ENCODE measurements around the gene MARS1.

The MARS1 gene

DNA sequence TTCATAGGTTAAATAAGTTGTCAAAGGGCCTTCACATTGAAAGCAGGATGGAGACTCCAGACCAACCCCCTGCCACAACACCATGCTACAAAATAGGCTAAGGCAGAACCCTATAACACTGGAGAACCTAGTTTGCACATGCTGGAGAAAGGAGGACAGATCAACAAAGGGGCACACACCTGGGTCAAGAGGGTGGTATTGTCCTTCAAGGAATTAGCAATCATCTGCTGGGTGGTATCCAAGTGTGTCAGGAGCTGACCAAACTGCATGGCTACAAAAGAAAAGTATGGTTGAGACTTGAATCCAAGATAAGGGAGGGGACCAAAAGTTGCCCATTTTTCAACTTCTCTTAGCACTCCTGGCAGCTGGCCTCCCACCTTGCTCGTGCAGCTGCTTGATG lies 44.0 kb downstream of the MARS1 start:
- DNase-seq, result no peak

DNA sequence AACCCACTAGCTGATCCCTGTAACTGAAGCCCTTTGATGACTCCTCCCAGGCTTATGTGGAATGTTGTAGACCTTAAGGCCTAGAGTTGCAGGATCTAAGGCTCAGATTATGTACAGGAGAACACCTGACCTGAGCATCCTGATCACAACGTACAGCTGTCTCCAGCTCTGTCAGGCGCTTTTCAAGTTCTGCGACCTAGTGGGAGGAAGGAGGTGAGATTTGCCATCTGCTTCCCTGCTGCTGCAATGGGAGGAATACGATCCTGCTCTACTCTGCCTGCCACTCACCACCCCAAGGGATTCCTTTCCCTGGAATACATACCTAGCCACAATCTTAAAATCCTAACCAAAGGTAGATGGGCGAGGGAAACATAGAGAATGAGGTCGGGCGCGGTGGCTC lies 45.2 kb downstream of the MARS1 start:
- DNase-seq, result no peak

DNA sequence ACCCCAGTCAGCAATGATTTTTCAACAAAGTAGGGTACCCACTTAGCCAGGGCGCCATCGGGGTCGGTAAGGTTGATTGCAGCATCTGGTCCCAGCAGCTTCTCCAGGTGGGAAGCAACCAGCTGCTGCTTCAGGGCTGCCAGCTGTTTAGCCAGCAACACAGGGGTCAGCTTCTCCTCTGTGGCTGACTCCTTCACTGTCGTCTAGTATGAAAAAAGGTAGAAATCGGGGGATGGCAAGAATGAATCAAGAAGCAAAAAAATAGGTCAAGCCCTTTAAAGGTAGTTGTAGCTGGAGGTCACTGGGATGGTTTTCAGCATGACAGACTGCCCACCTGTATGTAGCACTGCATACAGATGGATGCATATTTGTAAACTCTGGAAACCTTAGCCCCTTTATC lies 46.4 kb downstream of the MARS1 start:
- DNase-seq, result no peak

DNA sequence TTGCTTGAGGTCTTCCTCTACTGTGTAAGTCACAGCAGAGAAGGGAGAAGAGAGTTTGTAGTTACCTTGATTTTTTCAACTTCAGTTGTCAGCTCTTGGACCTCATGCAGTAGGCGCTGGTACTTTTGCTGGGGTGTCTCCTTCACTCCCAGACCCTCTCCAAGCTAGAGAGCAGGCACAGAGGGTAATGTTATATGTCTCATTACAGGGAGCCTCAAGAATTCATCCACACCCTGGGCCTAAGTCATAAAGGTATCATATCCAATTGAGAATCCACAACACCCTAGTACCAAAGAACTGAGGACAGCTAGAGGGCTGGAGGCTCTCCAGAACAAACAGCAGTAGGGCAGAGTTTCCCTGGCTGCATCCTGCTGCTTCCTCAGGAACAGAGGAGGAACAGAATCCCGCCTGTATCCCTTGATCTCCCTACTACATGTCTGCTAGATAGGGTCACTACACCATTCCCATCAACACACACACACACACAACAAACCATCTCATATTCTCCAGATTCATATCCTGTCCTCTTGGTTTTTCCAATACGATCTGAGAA lies 47.2 kb downstream of the MARS1 start:
- no peak for DNase-seq

DNA sequence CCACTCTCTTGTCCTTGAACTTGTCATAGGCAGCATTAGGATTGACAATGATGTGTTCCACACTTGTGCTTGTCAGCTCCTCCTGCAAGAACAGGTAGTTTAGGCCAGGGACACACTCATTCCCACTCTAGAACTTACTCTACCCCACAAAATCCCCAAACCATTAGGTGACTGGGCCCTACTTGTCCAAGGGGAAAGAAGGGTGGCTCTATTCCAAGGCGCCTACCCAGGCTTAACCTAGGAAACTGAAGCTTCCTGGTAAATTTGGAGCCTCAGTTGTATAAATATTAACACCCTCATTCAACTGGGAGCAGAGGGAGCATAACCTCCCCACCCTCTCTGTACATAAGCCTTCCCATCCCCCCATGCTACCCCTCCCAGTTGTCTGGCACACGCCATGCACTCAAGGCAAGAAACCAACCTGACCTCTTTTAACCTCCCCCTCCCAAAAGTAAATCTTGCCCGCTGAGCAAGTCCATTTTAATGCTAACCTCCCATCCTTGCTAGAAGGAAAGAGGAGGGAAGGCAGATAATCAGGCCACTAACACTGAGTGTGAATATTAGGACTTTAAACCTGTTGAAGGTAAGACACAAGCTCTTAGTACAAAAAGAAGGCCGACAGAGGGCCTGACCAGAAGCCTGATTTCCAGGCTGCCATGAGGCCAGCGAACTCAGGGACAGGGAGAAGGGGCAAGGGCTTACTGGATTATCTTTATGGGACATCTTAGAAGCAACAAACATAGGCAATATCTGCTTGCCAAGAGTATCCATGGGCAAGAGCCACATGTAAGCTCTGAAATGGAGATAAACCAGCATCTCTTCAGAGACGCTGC lies 48.1 kb downstream of the MARS1 start:
- no peak for DNase-seq

- no peak for DNase-seq
Observed at GRCh38 chr12:57536597-57536942, 48.7 kb downstream of the MARS1 start.

DNA sequence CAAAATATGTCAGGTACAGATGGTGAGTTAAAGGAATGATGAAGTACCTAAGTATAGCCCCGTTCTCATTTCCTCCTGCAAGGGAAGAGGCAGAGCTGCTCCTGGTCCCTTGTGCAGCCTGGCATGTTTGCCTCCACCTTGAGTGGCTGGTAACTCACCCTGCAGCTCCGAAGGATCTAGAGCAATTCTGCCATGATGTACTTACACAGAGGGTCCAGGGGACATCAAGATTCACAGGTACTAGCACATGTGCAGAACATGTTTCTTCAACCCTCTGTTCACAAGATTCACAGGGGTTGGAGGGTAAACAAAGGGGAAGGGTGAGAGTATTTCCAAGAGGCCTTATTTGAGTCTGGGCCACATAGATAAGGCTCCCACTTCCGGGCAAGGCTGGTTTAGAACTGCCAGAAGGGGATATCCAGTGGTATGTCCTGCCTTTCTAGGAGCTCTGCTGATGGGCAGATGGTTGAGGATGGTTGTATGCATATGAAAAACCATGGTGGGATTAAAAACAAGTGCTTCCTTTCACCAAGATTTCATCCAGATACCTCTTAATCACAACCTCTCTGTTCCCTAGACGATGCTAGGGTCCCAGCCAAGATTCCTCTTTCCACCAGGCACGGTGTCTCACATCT lies 51.4 kb downstream of the MARS1 start:
- DNase-seq, result no peak

GRCh38 chr12:57541001-57541400 lies 53.1 kb downstream of the MARS1 start:
- no peak for DNase-seq

GRCh38 chr12:57541717-57542116 lies 53.8 kb downstream of the MARS1 start:
- DNase-seq, result no peak

DNA sequence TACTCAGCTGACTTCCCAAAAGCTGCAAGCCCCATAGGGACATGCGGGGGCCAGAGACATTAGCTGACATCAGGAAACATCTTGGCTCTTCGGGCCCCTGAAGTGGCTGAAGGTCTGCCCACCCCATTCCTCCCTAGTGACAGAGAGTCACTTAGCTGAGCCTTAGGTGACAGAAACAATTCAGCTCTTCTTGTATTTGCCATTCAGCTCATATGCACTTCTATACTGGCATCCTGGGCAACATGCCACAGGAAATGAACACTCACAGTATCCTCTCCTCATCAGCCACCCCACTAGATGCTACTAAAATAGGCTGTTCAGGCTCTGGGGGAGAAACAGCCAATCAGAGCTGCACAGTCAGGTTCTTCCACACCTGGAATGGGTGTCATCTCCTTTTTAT lies 55.7 kb downstream of the MARS1 start:
- DNase-seq, result no peak

DNA sequence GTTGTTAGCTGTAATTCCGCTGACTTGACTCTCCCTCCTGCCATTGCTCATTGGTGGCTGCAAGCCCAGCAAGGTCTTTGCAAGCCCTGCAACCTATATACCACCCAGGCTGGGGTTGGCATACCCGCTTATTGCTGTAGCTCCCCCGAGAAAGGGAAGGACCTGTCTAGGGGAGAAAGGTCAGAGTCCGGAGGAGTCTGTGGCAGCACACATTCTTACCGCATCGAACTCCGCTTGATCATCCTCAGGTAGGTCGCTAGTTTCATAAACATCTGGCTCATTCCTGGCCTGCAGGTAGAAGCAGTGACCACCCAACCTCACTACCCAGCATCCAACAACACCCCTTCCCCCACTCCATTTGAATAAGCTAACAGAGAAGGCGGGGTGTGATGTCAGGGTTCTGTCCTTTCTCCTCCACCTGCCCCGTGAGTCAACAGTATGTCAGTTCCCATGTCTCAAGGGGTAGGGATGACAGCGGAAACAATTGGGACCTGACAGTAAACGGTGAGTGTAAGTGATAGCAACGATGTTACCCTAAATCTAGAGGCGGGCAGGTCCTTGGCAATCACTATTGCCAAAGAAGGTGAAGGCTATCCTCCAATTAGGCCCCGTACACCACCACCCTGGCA lies 58.1 kb downstream of the MARS1 start:
- no peak for DNase-seq

DNA sequence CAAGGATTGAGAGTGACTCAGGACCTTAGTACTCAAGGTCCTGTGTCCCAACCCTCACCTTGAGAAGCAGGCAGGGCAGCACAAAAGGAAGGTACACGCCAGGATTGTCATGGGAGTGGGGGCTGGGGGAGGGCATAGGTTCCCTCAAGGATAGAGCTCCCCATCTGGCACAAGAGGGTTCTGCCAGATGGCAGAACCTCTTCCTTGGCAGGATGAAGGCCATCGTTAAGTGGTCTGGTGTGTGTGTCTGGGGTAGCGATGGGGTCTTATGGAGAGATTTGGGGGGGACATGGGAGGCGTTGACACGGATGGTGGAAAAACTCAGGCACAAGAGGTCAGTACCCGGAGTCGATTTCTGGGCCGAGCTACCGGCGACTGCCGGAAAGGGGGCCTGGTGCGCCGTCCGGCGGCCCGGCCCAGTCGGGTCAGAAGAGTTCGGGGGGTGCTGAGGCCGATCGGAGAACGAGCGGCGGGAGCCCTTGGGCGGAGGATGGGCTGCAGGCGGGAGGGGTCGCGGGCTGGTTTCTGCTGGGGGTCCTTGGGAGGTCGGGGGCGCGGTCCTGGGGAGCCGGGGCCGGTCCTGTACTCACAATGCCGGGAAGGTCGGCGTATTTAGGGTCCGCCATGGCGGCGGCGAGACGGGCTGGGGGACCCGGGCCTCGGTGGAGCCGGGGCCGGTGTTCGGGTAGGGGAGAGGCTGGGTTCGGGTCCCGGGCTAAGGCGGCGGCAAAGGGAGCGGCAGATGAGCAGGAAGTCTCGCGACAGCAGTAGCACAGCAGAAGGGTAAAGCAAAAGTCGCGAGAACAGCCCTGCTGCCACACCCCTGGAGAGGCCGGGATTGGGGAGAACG lies 58.8 kb downstream of the MARS1 start, which contains the start of gene DCTN2:
Gene DCTN2, minus strand, starts transcription at position 755 of the 850 bp plus-strand sequence. Its CDS starts 129 bp downstream, at position 626.
- DNase-seq, result peak; percentile 87

GRCh38 chr12:57547288-57548012 lies 59.6 kb downstream of the MARS1 start:
- DNase-seq, result no peak

- DNase-seq, result no peak
Observed at GRCh38 chr12:57548013-57548315, 60.1 kb downstream of the MARS1 start.

- no peak for DNase-seq
Observed at GRCh38 chr12:57548488-57548887, 60.6 kb downstream of the MARS1 start.

- no peak for DNase-seq
Observed at GRCh38 chr12:57549203-57549908, 61.5 kb downstream of the MARS1 start.

GRCh38 chr12:57549909-57550640 lies 62.2 kb downstream of the MARS1 start, which contains the start of gene KIF5A:
Gene KIF5A (plus strand): TSS chr12:57550044. CDS start chr12:57550272, 228 bp downstream.
- peak; percentile 45 for DNase-seq

DNA sequence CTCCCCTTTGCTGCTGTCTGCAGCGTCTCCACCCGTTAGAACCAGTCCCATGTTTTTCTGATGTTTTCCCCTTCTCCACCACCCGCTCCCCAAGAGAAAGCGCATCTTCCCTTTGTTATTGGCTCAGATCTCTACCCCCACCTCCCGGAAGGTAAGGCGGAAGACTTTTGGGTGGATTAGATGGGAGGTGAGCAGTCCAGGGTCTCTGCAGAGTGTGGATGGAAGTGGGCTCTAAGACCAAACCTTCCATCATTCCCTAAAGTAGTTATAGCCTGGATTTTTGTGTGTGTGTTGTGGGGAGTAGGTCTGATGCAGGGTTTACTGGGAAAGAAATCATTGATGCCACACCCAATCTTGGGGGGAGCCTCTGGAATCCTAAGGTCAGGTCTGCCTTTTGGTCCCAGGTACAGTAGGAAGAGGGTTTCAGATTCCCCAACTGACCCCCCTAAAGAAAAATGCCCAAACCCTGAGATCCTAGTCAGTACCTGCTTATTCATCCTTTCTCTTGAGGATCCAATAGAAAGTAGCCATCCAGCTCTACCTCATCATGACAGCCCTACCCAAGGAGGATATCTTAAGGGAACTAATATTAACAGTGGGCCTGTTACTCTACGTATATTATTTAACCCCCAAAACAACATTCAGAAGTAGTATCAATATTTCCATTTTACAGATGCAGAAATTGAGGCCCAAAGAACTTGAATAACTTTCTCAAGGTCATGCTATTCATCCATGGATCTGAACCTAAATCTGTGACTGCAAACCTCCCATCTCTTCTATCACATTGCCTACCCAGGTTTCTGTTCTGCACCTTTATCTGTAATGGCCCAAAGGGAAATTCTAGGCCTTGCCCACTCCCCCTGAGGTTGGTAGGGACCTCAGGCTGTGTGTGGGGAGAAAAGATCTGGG lies 63.0 kb downstream of the MARS1 start:
- DNase-seq, result no peak

DNA sequence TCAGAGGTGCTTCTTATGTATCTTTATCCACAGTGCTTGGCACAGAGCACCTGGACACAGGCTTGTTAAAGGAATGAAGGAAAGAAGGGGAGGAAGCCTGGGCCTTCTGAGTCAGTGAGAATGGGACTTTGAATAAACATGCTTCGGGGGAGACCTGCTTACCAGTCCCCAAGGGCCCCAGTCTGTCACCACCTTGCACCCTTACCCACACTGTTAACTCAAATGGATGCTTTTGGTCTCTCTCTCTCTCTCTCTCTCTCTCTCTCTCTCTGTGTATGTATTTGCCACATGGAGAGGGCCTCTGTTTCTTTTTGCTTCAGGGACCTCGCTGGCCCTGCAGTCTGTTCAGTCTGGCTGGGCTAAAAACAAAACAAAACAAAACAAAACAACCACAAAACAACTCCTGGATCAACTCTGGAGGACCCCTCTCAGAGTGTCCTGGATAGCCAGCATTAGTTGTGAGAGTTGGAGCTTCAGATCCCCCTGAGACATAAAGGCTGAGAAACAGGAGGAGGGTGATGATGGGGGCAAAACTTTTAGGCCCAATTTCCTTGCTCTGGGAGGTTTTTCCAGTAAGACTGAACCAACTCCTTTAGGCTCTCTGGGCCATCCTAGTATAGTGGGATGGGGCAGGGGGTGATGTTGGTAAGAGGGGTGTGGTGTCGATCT lies 63.9 kb downstream of the MARS1 start:
- DNase-seq, result no peak
